Stomach (tissue), 4 donors: ENCODE results near the gene KRT24.

Experiments
- CTCF ChIP-seq, 7 experiments: fragments of 450-650 bp in 4 of 7; fragments of 200-600 bp in 3 of 7; sonication (generic) in 3 of 7; IDR thresholded peaks; one replicate each; pipeline ENCODE4 v1.5.1; 2016 to 2019; ENCODE audit warnings: antibody characterized with exemption in 7 of 7, control low read depth in 2 of 7, mild to moderate bottlenecking in 1 of 7
- POLR2A ChIP-seq, 4 donors: fragments of 450-650 bp; IDR thresholded peaks; one replicate each; pipeline ENCODE4 v1.6.1; 2016; ENCODE audit warnings: antibody characterized with exemption in 4 of 4, control low read depth in 2 of 4, mild to moderate bottlenecking in 1 of 4, moderate library complexity in 1 of 4

- no peak for TF ChIP-seq CTCF (IDR thresholded peaks at IDR 0.05)
- no peak for TF ChIP-seq POLR2A (IDR thresholded peaks at IDR 0.05)
Measured at GRCh38 chr17:40714473-40714872, 10.9 kb upstream of the KRT24 start.
